GM19397 (cell line): ENCODE results near the gene USP12.
"Not testable (repeated sequence)": the region's sequence is repeated elsewhere in the genome, so short reads cannot be mapped to it uniquely, and the experiment has no call there.

ENCODE experiments used
- ATAC-seq: cut with Tn5 transposase; IDR thresholded peaks from one replicate; pipeline ENCODE4 v1.9.1; 2021; ENCODE audit warnings: mild to moderate bottlenecking, moderate library complexity; ENCODE audit not compliant: unreplicated experiment

The USP12 gene

GRCh38 chr13:27171244-27171826 lies at the start of gene USP12:
USP12 (minus strand) TSS chr13:27171811; CDS start chr13:27171639, 172 bp downstream.
- peak; percentile 27 for ATAC-seq

- no peak for ATAC-seq
These were observed 48.0 kb upstream of the USP12 start for GRCh38 chr13:27219611-27220010.

DNA sequence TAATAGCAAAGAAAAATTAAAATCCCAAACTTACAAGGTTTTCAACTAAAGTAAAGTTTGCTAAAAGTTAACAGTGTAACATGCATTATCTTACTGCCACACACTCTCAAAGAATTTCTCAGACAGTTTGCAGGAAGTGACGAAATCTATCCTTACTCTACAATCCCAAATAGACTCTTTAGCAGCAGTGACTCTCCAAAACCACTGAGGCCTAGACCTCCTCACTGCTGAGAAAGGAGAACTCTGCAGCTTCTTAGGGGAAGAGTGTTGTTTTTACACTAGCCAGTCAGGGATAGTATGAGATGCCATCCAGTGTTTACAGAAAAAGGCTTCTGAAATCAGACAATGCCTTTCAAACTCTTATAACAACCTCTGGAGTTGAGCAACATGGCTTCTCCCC lies 47.2 kb upstream of the USP12 start:
- ATAC-seq, result not testable (repeated sequence)

DNA sequence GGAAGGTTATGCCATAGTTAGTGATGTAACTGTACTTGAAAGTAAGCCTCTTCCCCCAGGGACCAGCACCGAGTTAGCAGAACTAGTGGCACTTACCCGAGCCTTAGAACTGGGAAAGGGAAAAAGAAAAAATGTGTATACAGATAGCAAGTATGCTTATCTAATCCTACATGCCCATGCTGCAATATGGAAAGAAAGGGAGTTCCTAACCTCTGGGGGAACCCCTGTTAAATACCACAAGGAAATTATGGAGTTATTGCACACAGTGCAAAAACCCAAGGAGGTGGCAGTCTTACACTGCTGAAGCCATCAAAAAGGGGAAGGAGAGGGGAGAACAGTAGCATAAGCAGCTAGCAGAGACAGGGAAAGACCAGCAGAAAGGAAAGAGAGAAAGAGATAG lies 46.2 kb upstream of the USP12 start:
- not testable (repeated sequence) for ATAC-seq

- ATAC-seq, result not testable (repeated sequence)
These were observed 41.8 kb upstream of the USP12 start for GRCh38 chr13:27213386-27213785.

DNA sequence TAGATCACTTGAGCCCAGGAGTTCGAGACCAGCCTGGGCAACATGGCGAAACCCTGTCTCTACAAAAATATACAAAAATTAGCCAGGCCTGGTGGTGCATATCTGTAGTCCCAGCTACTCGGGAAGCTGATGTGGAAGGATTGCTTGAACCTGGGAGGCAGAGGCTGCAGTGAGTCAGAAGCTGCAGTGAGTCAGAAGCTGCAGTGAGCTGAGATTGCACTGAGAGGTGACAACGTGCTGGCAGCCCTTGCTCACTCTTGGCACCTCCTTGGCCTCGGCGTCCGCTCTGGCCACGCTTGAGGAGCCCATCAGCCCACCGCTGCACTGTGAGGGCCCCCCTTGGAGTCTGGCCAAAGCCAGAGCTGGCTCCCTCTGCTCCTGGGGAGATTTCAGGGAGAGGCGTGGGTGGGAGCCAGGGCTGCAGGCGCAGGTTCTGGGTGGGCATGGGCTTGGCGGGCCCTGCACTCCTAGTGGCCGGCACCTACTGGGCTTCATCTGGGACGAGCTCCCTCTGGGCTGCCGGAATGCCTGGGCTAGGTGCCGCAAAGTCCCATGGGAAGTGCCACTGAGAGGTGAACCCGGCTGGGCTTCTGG lies 40.3 kb upstream of the USP12 start:
- no peak for ATAC-seq

DNA sequence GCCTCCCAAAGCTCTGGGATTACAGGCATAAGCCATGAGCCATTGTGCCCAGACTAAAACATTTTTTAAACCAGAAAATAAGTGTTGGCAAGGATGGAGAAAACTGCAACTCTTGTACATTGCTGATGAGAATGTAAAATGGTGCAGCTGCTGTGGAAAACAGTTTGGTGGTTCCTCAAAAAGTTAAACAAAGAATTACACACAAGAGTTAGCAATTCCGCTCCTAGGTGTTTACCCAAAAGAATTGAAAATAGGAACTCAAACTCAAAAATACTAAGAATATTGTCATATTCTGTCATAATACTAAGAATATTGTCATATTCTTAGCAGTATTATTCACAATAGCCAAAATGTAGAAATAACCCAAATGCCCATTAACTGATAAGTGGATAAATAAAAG lies 39.7 kb upstream of the USP12 start:
- no peak for ATAC-seq

DNA sequence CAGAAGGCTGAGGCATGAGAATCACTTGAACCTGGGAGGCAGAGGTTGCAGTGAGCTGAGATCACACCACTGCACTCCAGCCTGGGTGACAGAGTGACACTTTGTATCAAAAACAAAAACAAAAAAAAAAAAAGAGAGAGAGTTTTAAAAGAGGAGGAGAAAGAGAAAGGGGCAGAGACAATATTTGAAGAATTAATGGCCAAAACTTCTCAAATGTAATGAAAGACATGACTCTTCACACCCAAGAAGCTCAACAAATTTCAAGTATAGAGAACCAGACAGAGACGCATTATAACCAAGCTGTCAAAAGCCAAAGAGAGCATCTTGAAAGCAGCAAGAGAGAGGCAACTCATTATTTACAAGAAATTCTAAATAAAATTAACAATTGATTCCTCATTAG lies 36.9 kb upstream of the USP12 start:
- no peak for ATAC-seq

GRCh38 chr13:27203854-27204253 lies 32.2 kb upstream of the USP12 start:
- ATAC-seq, result no peak

DNA sequence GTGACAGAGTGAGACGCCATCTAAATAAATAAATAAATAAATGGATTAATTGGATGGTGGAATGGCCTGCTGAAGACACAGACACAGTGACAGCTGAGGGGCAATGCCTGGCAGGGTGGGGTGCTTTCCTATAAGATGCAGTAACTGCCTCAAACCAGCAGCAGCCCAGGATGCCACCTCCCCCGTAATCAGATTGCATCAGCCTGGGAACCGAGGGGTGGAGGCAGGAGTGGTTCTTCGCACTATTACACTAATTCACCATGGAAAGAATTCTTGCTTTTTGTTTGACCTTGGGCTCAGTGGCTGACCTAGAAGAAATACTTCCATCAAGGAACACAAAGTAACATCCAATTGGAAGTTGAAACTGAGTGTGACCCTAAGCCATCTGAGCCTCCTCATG lies 31.6 kb upstream of the USP12 start:
- ATAC-seq, result no peak

DNA sequence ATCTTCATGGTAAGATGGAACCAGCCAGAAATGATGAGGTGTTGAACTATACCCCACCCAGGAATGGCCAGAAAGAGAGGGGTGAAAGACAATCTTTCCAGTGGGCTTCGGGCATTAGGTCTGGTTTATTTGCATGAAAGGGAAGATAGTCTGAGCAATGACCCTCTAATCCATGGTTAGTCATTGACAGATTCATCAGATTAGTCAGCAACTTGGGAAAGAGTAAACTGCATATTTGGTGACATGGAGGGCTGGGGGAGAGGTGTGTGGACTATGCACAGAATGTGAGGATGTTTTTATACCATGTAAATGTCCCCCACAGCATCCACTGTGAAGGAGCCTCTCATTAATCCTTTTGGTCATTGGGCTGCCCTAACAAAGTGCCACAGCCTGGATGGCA lies 30.1 kb upstream of the USP12 start:
- ATAC-seq, result no peak

- no peak for ATAC-seq
These were observed 28.9 kb upstream of the USP12 start for GRCh38 chr13:27200413-27201070.

GRCh38 chr13:27199696-27200095 lies 28.1 kb upstream of the USP12 start:
- ATAC-seq, result no peak

GRCh38 chr13:27199211-27199610 lies 27.6 kb upstream of the USP12 start:
- ATAC-seq, result no peak

GRCh38 chr13:27194895-27195764 lies 23.5 kb upstream of the USP12 start:
- ATAC-seq, result no peak

DNA sequence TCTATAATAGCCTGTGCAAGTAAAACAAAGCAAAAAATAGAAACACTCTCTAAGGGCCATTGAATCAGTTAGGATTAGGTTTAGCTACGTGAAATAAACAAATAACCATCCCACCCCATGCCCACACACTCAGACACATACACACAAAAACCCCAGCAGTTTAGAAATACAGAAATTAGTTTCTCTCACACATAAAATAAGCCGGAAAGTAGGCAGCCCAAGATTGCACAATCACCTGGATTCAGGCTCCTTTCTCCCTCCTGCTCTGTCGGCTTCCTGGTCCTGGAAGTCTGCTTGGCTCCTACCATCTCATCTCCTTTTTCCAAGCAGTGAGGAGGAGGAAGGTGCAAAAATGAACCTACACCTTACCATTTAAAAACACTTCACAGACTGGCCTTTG lies 22.6 kb upstream of the USP12 start:
- no peak for ATAC-seq

GRCh38 chr13:27193496-27193895 lies 21.9 kb upstream of the USP12 start:
- ATAC-seq, result no peak

- no peak for ATAC-seq
These were observed 21.4 kb upstream of the USP12 start for GRCh38 chr13:27192973-27193372.

DNA sequence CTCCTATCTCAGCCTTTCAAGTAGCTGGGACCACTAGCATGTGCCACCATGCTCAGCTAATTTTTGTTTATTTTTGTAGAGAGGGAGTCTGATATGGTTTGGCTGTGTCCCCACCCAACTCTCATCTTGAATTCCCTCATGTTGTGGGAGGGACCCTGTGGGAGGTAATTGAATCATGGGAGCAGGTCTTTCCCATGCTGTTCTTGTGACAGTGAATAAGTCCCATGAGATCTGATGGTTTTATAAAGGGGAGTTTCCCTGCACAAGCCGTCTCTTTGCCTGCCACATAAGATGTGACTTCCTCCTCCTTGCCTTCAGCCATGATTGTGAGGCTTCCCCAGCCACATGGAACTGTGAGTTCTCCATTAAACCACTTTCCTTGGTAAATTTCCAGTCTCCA lies 20.8 kb upstream of the USP12 start:
- ATAC-seq, result not testable (repeated sequence)

DNA sequence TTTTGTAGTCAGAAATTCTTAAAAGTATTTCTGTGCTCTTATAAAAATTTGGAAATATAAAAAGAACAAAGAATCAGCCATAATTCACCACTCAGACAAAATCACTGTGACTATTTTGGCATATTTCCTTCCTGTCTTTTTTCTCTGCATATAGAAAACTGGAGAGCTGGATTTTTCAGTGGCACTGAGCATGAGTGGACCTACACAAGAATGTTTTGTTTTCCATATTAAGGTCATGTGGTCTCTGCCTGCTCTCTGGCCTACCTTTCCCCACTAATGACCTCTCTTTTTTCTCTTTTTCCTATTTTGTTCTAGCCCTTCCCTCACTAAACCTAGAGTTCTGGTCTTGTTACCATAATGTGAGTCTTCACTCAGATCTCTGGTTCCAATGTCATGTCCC lies 17.6 kb upstream of the USP12 start:
- no peak for ATAC-seq

- ATAC-seq, result no peak
These were observed 16.6 kb upstream of the USP12 start for GRCh38 chr13:27188239-27188638.

DNA sequence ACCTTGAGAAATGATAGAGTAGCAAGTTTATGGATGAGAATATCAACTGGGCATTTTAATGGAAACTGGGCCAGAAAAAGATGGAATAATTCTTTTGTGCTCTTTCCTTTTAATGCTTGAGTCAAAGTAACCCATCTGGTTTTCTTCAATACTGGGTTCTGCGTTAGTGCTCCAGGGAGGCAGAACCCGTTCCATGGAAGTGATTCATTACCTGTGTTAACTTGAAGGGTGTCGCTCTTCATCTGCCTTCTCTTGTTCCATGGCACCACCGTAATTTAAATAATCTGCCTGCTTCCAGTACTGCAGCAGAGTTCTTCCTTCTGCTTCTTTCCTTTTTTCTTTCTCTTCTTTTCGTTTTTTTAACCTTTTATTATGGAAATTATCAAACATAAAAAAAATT lies 14.7 kb upstream of the USP12 start:
- ATAC-seq, result no peak
